Activated CD8-positive, alpha-beta T cell treated with anti-CD3 and anti-CD28 coated beads for 36 hours (primary cell): ENCODE data around the gene GPRASP3. TPM values are rescaled to one million over a fixed set of nuclear protein-coding genes. Genes with fewer than 3 reads are reported as not detected.
A peak's percentile ranks its signal among the peaks of the same experiment; 100 is the strongest.
"Not testable (repeated sequence)": the region's sequence is repeated elsewhere in the genome, so short reads cannot be mapped to it uniquely, and the experiment has no call there.

ENCODE experiments used
- ATAC-seq: fragments of 200-7000 bp; cut with Tn5 transposase; one replicate; pipeline ENCODE4 v1.10.0; 2021; ENCODE audit warnings: mild to moderate bottlenecking, moderate library complexity
- CTCF ChIA-PET: fragments of 350-600 bp; sonication (Branson Sonifier 250); formaldehyde crosslinking; loops from one replicate; lab custom pipeline; 2021; ENCODE audit warnings: antibody characterized with exemption; lab: Charles Lee
- POLR2A ChIA-PET: fragments of 350-600 bp; sonication (Branson Sonifier 250); formaldehyde crosslinking; loops from one replicate; lab custom pipeline; 2021; ENCODE audit warnings: antibody characterized with exemption; lab: Charles Lee
- DNase-seq: peaks from one replicate; pipeline ENCODE4 v3.0.0-alpha.2; 2020
- H3K27ac Mint-ChIP-seq: one replicate; pipeline ENCODE4 v1.8.0; 2021; ENCODE audit warnings: mild to moderate bottlenecking, mixed read lengths
- H3K27me3 Mint-ChIP-seq: one replicate; pipeline ENCODE4 v1.8.0; 2021; ENCODE audit warnings: mixed read lengths
- H3K36me3 Mint-ChIP-seq: one replicate; pipeline ENCODE4 v1.8.0; 2021; ENCODE audit warnings: low read depth, mixed read lengths
- H3K4me1 Mint-ChIP-seq: one replicate; pipeline ENCODE4 v1.8.0; 2021; ENCODE audit warnings: low read depth, mixed read lengths
- H3K4me3 Mint-ChIP-seq: one replicate; pipeline ENCODE4 v1.8.0; 2021; ENCODE audit warnings: mild to moderate bottlenecking, moderate library complexity, mixed read lengths
- H3K9me3 Mint-ChIP-seq: one replicate; pipeline ENCODE4 v1.8.0; 2021; ENCODE audit warnings: mixed read lengths
- intact Hi-C: fragments of 100-400 bp; cut with micrococcal nuclease; formaldehyde crosslinking; loops from one replicate; pipeline ENCODE4 v1.10.0; 2022
- total RNA-seq, 2 experiments: library from RNA; stranded (reverse); gene quantifications; one replicate each; pipeline ENCODE4 v1.2.3, GENCODE V29; 2021
- TF ChIP-seq, protein P1 (sequence below): fragments of 200-600 bp; IDR thresholded peaks from one replicate; pipeline ENCODE4 v1.8.0; 2022; ENCODE audit warnings: antibody characterized with exemption, mild to moderate bottlenecking

The GPRASP3 gene
- total RNA-seq, 2 experiments from 2014 or later = 1.3 to 2.0 TPM

GRCh38 chrX:102712981-102713625 lies 7.4 kb upstream of the GPRASP3 start:
- TF ChIP-seq, protein P1, sequence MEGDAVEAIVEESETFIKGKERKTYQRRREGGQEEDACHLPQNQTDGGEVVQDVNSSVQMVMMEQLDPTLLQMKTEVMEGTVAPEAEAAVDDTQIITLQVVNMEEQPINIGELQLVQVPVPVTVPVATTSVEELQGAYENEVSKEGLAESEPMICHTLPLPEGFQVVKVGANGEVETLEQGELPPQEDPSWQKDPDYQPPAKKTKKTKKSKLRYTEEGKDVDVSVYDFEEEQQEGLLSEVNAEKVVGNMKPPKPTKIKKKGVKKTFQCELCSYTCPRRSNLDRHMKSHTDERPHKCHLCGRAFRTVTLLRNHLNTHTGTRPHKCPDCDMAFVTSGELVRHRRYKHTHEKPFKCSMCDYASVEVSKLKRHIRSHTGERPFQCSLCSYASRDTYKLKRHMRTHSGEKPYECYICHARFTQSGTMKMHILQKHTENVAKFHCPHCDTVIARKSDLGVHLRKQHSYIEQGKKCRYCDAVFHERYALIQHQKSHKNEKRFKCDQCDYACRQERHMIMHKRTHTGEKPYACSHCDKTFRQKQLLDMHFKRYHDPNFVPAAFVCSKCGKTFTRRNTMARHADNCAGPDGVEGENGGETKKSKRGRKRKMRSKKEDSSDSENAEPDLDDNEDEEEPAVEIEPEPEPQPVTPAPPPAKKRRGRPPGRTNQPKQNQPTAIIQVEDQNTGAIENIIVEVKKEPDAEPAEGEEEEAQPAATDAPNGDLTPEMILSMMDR = peak; percentile 12
- POLR2A ChIA-PET = no interaction called here
- Mint-ChIP-seq H3K9me3 (no peaks in the 10 kb centered on the region), H3K36me3 (no peaks in the 10 kb centered on the region), H3K4me1 (peaks cover 19% of the 10 kb centered on the region), H3K27ac (peak overlapping the region; percentile 42), H3K4me3 (peak overlapping the region; percentile 72), H3K27me3 (peaks cover 11% of the 10 kb centered on the region)
- DNase-seq (peak; percentile 12), ATAC-seq (no peak)
- CTCF ChIA-PET = no interaction called here
- intact Hi-C loops = no loop called here

- no peak overlapping the region for H3K4me3 Mint-ChIP-seq
- ChIA-PET CTCF (no interaction called here), POLR2A (no interaction called here)
- H3K36me3 Mint-ChIP-seq = no peaks in the 10 kb centered on the region
- H3K27ac Mint-ChIP-seq = no peak overlapping the region
- intact Hi-C loops = no loop called here
- TF ChIP-seq, protein P1 = no peak
- ATAC-seq (no peak), DNase-seq (no peak)
- H3K9me3 Mint-ChIP-seq = no peaks in the 10 kb centered on the region
- H3K4me1 Mint-ChIP-seq = peaks cover 7% of the 10 kb centered on the region
- peaks cover 10% of the 10 kb centered on the region for H3K27me3 Mint-ChIP-seq
These were observed 5.5 kb upstream of the GPRASP3 start for GRCh38 chrX:102714994-102715393.

GRCh38 chrX:102715967-102716366 lies 4.6 kb upstream of the GPRASP3 start:
- DNase-seq (no peak), ATAC-seq (no peak)
- H3K9me3 Mint-ChIP-seq = no peaks in the 10 kb centered on the region
- peaks cover 5% of the 10 kb centered on the region for H3K27me3 Mint-ChIP-seq
- ChIA-PET CTCF (no interaction called here), POLR2A (no interaction called here)
- intact Hi-C loops = no loop called here
- H3K27ac Mint-ChIP-seq = no peak overlapping the region
- peaks cover 8% of the 10 kb centered on the region for H3K4me1 Mint-ChIP-seq
- no peak overlapping the region for H3K4me3 Mint-ChIP-seq
- no peaks in the 10 kb centered on the region for H3K36me3 Mint-ChIP-seq
- TF ChIP-seq, protein P1 = no peak

GRCh38 chrX:102721169-102721506 lies 595 bp downstream of the GPRASP3 start:
- H3K27ac Mint-ChIP-seq, ATAC-seq, POLR2A ChIA-PET, H3K27me3 Mint-ChIP-seq, CTCF ChIA-PET, H3K9me3 Mint-ChIP-seq, H3K4me1 Mint-ChIP-seq, H3K36me3 Mint-ChIP-seq, DNase-seq, intact Hi-C loops: not testable (repeated sequence)
- H3K4me3 Mint-ChIP-seq = peak overlapping the region; percentile 85

DNA sequence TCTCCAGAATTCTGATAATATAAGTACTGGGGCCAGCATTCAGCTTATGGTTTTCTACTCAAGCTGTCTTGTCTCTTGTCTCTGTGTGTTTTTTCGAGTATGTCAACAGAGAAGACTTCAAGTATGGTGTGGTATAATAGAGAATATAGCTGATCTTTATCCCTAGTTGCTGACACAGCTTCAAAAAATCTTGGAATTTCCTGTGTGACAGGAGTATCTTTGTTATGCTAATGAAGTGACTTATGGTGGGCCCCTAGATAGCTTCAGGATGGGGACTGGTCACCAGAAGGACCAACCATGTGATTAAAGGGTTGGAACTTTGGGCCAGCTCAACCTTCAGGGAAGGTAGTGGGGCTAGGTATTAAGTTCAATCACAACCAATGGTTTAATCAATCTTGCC lies 2.9 kb downstream of the GPRASP3 start:
- no peak for DNase-seq
- Mint-ChIP-seq H3K27me3 (no peaks in the 10 kb centered on the region), H3K4me3 (no peak overlapping the region), H3K27ac (no peak overlapping the region), H3K36me3 (no peaks in the 10 kb centered on the region), H3K9me3 (no peaks in the 10 kb centered on the region), H3K4me1 (peaks cover 7% of the 10 kb centered on the region)
- intact Hi-C loops = no loop called here
- CTCF ChIA-PET = interaction anchor here (1.0 kb wide), 1 partner anchor 27 kb away, joined by 3 read pairs; no protein-coding TSS in a partner anchor
- TF ChIP-seq, protein P1 = no peak
- no peak for ATAC-seq
- POLR2A ChIA-PET = no interaction called here
